Esophagus squamous epithelium (tissue), 4 donors: ENCODE measurements around the gene GRID2.

Source experiments
- CTCF ChIP-seq, 6 experiments: fragments of 450-650 bp in 4 of 6; fragments of 200-600 bp in 2 of 6; sonication (generic) in 2 of 6; IDR thresholded peaks; one replicate each; pipeline ENCODE4 v1.5.1; 2016 to 2019; ENCODE audit warnings: antibody characterized with exemption in 6 of 6, mild to moderate bottlenecking in 4 of 6, moderate library complexity in 4 of 6
- POLR2A ChIP-seq, 4 donors: fragments of 450-650 bp; IDR thresholded peaks; one replicate each; pipeline ENCODE4 v1.6.1; 2017; ENCODE audit warnings: antibody characterized with exemption in 4 of 4, mild to moderate bottlenecking in 4 of 4, moderate library complexity in 3 of 4

DNA sequence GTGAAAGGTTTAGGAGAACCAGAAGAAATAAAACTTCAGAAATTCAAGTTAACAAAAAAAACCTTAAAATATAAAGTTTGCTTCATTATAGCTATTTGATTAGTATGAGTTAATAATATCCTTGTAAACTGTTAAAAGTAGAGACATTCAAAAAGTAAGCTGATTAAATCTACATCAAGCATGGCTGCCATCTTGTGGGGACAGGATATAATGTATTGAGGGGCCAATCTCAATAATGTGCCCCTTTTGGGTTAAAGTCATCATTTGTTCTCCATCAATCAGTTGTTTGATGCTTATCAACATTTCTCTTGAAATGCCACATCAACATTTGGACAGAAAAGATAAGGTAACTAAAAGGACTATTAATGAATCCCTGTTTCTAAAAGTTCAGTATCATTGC, 4.6 kb upstream of the GRID2 start:
- TF ChIP-seq CTCF (IDR thresholded peaks at IDR 0.05), result peak in 1 of 6 experiments; percentile 10
- no peak for TF ChIP-seq POLR2A (IDR thresholded peaks at IDR 0.05)
